Measurements from ENCODE around the gene C2CD4D. TPM values are rescaled to one million over a fixed set of nuclear protein-coding genes. Genes with fewer than 3 reads are reported as not detected.

C2CD4D gene
- total RNA-seq, 1 experiment from 2014 or later = 0.23 TPM

DNA sequence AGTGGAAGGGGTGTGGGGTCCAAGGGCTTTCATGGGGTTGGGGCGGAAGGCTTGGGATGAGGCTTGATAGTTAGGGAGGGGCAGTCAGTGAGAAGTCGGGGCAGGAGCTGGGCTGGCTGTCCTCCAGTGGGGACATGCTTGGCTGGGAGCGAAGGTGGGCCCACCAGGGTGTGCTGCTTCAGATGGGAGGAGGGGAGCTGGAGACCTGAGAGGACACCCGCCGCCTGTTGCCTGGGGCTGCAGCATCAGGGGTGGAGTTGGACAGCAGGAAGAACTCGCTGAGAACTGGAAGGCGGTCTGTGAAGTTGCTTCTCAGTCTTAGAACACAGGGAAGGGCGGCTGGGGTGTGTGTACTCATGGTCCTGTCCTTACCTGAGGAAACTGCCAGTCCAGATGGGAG is 12.3 kb upstream of the C2CD4D start:
- Mint-ChIP-seq H3K36me3 (ENCODE audit: insufficient read depth, unreplicated experiment) (no peaks in the 10 kb centered on the region), H3K4me1 (ENCODE audit: low read depth, unreplicated experiment) (no peaks in the 10 kb centered on the region), H3K27me3 (ENCODE audit: insufficient read depth, unreplicated experiment) (no peaks in the 10 kb centered on the region), H3K27ac (ENCODE audit: unreplicated experiment) (peak overlapping the region; percentile 18), H3K4me3 (ENCODE audit: unreplicated experiment) (no peak overlapping the region), H3K9me3 (ENCODE audit: unreplicated experiment) (no peaks in the 10 kb centered on the region)
- POLR2A ChIA-PET = no interaction called here
- Histone ChIP-seq H3K4me3 (ENCODE audit: low read depth, low read length) (no peak overlapping the region), H3K4me1 (no peaks in the 10 kb centered on the region), H3K36me3 (ENCODE audit: control insufficient read depth, insufficient read depth, low read length) (no peaks in the 10 kb centered on the region), H3K9me3 (no peaks in the 10 kb centered on the region), H3K27me3 (replicated peaks; ENCODE audit: control insufficient read depth, insufficient read depth, low read length) (no peaks in the 10 kb centered on the region)
- no TSS peak for BruUV-seq (replicated peaks)
- DNase-seq = no peak
- CTCF ChIA-PET = interaction anchor here (0.8 kb wide), 1 partner anchor 12 kb away, joined by 3 read pairs; the partner anchor contains the start of gene C2CD4D
- TF ChIP-seq, protein P1, sequence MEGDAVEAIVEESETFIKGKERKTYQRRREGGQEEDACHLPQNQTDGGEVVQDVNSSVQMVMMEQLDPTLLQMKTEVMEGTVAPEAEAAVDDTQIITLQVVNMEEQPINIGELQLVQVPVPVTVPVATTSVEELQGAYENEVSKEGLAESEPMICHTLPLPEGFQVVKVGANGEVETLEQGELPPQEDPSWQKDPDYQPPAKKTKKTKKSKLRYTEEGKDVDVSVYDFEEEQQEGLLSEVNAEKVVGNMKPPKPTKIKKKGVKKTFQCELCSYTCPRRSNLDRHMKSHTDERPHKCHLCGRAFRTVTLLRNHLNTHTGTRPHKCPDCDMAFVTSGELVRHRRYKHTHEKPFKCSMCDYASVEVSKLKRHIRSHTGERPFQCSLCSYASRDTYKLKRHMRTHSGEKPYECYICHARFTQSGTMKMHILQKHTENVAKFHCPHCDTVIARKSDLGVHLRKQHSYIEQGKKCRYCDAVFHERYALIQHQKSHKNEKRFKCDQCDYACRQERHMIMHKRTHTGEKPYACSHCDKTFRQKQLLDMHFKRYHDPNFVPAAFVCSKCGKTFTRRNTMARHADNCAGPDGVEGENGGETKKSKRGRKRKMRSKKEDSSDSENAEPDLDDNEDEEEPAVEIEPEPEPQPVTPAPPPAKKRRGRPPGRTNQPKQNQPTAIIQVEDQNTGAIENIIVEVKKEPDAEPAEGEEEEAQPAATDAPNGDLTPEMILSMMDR (IDR thresholded peaks at IDR 0.05; ENCODE audit: insufficient read depth in 1 of 2, low read depth in 1 of 2, low read length in 1 of 2, severe bottlenecking in 1 of 2, unreplicated experiment in 1 of 2) = no peak
- intact Hi-C loops (cut with micrococcal nuclease; ENCODE audit: unreplicated experiment) = loop anchor here (5.0 kb wide), 1 partner anchor 50 kb away; no protein-coding TSS in a partner anchor

DNA sequence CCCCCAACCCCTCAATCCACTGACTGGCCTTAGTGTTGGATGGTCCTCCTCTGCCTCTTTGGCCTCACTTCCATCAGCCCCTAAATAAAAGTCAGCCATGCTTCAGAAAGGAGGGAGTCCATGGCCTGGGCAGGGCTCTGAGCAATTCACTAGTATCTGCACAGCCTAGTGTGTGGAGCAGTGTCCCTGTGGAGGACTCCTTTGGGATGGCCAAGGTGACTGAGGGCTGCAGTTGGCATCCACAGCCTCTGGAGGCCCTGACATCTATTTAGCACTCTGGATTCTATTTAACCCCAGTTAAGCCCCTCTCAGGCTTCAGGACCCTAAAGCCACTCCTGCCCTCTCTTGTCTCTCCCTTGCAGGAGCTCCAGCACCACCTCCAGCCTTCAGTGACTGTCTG is 10.3 kb upstream of the C2CD4D start:
- no peak overlapping the region for H3K4me3 Mint-ChIP-seq (ENCODE audit: unreplicated experiment)
- intact Hi-C loops (cut with micrococcal nuclease; ENCODE audit: unreplicated experiment) = loop anchor here (5.0 kb wide), 1 partner anchor 48 kb away; no protein-coding TSS in a partner anchor
- DNase-seq = no peak

GRCh38 chr1:151849126-151849525 is 9.5 kb upstream of the C2CD4D start:
- Mint-ChIP-seq H3K27ac (ENCODE audit: unreplicated experiment) (no peak overlapping the region), H3K4me1 (ENCODE audit: low read depth, unreplicated experiment) (no peaks in the 10 kb centered on the region), H3K36me3 (ENCODE audit: insufficient read depth, unreplicated experiment) (no peaks in the 10 kb centered on the region), H3K4me3 (ENCODE audit: unreplicated experiment) (no peak overlapping the region), H3K27me3 (ENCODE audit: insufficient read depth, unreplicated experiment) (peaks cover 3% of the 10 kb centered on the region), H3K9me3 (ENCODE audit: unreplicated experiment) (no peaks in the 10 kb centered on the region)
- TF ChIP-seq, protein P1 (IDR thresholded peaks at IDR 0.05; ENCODE audit: insufficient read depth in 1 of 2, low read depth in 1 of 2, low read length in 1 of 2, severe bottlenecking in 1 of 2, unreplicated experiment in 1 of 2) = no peak
- Histone ChIP-seq H3K4me1 (no peaks in the 10 kb centered on the region), H3K9me3 (no peaks in the 10 kb centered on the region), H3K36me3 (ENCODE audit: control insufficient read depth, insufficient read depth, low read length) (no peaks in the 10 kb centered on the region), H3K4me3 (ENCODE audit: low read depth, low read length) (no peak overlapping the region), H3K27me3 (replicated peaks; ENCODE audit: control insufficient read depth, insufficient read depth, low read length) (no peaks in the 10 kb centered on the region)
- DNase-seq = no peak
- BruUV-seq (replicated peaks) = no TSS peak
- intact Hi-C loops (cut with micrococcal nuclease; ENCODE audit: unreplicated experiment) = no loop called here
- ChIA-PET POLR2A (no interaction called here), CTCF (no interaction called here)

More for the DNA sequence above, 10.3 kb upstream of the C2CD4D start:
- Histone ChIP-seq H3K4me1 (no peaks in the 10 kb centered on the region), H3K36me3 (ENCODE audit: control insufficient read depth, insufficient read depth, low read length) (no peaks in the 10 kb centered on the region), H3K4me3 (ENCODE audit: low read depth, low read length) (no peak overlapping the region), H3K9me3 (no peaks in the 10 kb centered on the region), H3K27me3 (replicated peaks; ENCODE audit: control insufficient read depth, insufficient read depth, low read length) (no peaks in the 10 kb centered on the region)
- Mint-ChIP-seq H3K4me1 (ENCODE audit: low read depth, unreplicated experiment) (no peaks in the 10 kb centered on the region), H3K27me3 (ENCODE audit: insufficient read depth, unreplicated experiment) (peaks cover 2% of the 10 kb centered on the region), H3K36me3 (ENCODE audit: insufficient read depth, unreplicated experiment) (no peaks in the 10 kb centered on the region), H3K27ac (ENCODE audit: unreplicated experiment) (no peak overlapping the region), H3K9me3 (ENCODE audit: unreplicated experiment) (no peaks in the 10 kb centered on the region)
- POLR2A ChIA-PET = no interaction called here
- CTCF ChIA-PET = no interaction called here
- TF ChIP-seq, protein P1 (IDR thresholded peaks at IDR 0.05; ENCODE audit: insufficient read depth in 1 of 2, low read depth in 1 of 2, low read length in 1 of 2, severe bottlenecking in 1 of 2, unreplicated experiment in 1 of 2) = no peak
- no TSS peak for BruUV-seq (replicated peaks)
